ENCODE data around the gene NSG1. TPM values are rescaled to one million over a fixed set of nuclear protein-coding genes. Genes with fewer than 3 reads are reported as not detected.

NSG1 gene
- total RNA-seq, 2 experiments from 2014 or later = 10.3 to 10.4 TPM

- TF ChIP-seq, protein P1, sequence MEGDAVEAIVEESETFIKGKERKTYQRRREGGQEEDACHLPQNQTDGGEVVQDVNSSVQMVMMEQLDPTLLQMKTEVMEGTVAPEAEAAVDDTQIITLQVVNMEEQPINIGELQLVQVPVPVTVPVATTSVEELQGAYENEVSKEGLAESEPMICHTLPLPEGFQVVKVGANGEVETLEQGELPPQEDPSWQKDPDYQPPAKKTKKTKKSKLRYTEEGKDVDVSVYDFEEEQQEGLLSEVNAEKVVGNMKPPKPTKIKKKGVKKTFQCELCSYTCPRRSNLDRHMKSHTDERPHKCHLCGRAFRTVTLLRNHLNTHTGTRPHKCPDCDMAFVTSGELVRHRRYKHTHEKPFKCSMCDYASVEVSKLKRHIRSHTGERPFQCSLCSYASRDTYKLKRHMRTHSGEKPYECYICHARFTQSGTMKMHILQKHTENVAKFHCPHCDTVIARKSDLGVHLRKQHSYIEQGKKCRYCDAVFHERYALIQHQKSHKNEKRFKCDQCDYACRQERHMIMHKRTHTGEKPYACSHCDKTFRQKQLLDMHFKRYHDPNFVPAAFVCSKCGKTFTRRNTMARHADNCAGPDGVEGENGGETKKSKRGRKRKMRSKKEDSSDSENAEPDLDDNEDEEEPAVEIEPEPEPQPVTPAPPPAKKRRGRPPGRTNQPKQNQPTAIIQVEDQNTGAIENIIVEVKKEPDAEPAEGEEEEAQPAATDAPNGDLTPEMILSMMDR (IDR thresholded peaks at IDR 0.05) = no peak
- H3K27ac Mint-ChIP-seq = no peak overlapping the region
- H3K4me3 Mint-ChIP-seq = no peak overlapping the region
- no peak for ATAC-seq (ENCODE audit: poor library complexity)
- ChIA-PET POLR2A (no interaction called here), CTCF (interaction anchor here (1.4 kb wide), 1 partner anchor 135 kb away, joined by 3 read pairs; no protein-coding TSS in a partner anchor)
- H3K27me3 Mint-ChIP-seq = no peaks in the 10 kb centered on the region
- Histone ChIP-seq H3K27ac (ENCODE audit: low read depth in 1 of 2, low read length in 2 of 2) (no peak overlapping the region), H3K4me1 (ENCODE audit: insufficient read depth, low read length) (no peaks in the 10 kb centered on the region), H3K27me3 (ENCODE audit: control insufficient read depth in 1 of 2, insufficient read depth in 2 of 2, low read length in 2 of 2) (no peaks in the 10 kb centered on the region), H3K9me3 (ENCODE audit: control insufficient read depth in 1 of 2, insufficient read depth in 1 of 2, low read length in 2 of 2) (peaks cover 4 to 10% of the 10 kb centered on the region in 2 experiments), H3K36me3 (ENCODE audit: insufficient read depth, low read length) (peaks cover 11% of the 10 kb centered on the region), H3K4me3 (ENCODE audit: low read length) (no peak overlapping the region)
- no peaks in the 10 kb centered on the region for H3K9me3 Mint-ChIP-seq
- peaks cover 5% of the 10 kb centered on the region for H3K4me1 Mint-ChIP-seq (ENCODE audit: low read depth)
- intact Hi-C loops (cut with DNase I, micrococcal nuclease) = loop anchor here in 1 of 2 experiments (5.0 kb wide), 1 partner anchor 33 kb away; no protein-coding TSS in a partner anchor
- H3K36me3 Mint-ChIP-seq (ENCODE audit: low read depth) = peaks cover 35% of the 10 kb centered on the region
- DNase-seq = no peak
Observed at GRCh38 chr4:4394644-4395043, 7.7 kb downstream of the NSG1 start.

DNA sequence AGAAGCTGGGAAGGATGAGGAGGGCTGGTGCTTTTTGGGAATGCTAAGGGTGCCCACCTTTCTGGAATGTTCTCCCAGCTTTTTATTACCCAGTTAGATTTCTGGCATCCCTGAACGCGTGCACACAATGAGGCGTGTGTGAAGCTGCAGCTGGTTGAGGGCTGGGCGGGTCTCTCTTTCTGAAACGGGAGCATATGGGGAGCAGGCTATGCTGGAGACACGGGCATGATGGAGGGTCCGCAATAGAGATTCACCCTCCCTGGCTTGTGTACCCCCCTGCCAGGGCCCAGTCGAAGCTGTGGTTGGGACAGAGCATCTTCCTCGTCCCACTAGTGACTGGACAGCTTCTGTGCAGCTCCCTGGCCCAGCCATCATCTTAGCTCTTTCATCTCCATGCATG, 8.5 kb downstream of the NSG1 start:
- no peak overlapping the region for H3K27ac ChIP-seq (ENCODE audit: low read depth in 1 of 2, low read length in 2 of 2)
- no peaks in the 10 kb centered on the region for H3K27me3 ChIP-seq (ENCODE audit: control insufficient read depth in 1 of 2, insufficient read depth in 2 of 2, low read length in 2 of 2)
- Mint-ChIP-seq H3K4me1 (ENCODE audit: low read depth) (peaks cover 5% of the 10 kb centered on the region), H3K9me3 (no peaks in the 10 kb centered on the region), H3K4me3 (no peak overlapping the region), H3K36me3 (ENCODE audit: low read depth) (peaks cover 41% of the 10 kb centered on the region), H3K27ac (no peak overlapping the region), H3K27me3 (no peaks in the 10 kb centered on the region)
- intact Hi-C loops (cut with DNase I, micrococcal nuclease) = no loop called here
- peaks cover 11% of the 10 kb centered on the region for H3K36me3 ChIP-seq (ENCODE audit: insufficient read depth, low read length)
- no peak overlapping the region for H3K4me3 ChIP-seq (ENCODE audit: low read length)
- DNase-seq (no peak), ATAC-seq (ENCODE audit: poor library complexity) (no peak)
- ChIA-PET CTCF (no interaction called here), POLR2A (interaction anchor here (1.2 kb wide), 1 partner anchor 8 kb away, joined by 5 read pairs; the partner anchor contains the start of gene NSG1)
- H3K4me1 ChIP-seq (ENCODE audit: insufficient read depth, low read length) = no peaks in the 10 kb centered on the region
- H3K9me3 ChIP-seq (ENCODE audit: control insufficient read depth in 1 of 2, insufficient read depth in 1 of 2, low read length in 2 of 2) = peaks cover 4 to 6% of the 10 kb centered on the region in 2 experiments
- TF ChIP-seq, protein P1 (IDR thresholded peaks at IDR 0.05) = no peak

DNA sequence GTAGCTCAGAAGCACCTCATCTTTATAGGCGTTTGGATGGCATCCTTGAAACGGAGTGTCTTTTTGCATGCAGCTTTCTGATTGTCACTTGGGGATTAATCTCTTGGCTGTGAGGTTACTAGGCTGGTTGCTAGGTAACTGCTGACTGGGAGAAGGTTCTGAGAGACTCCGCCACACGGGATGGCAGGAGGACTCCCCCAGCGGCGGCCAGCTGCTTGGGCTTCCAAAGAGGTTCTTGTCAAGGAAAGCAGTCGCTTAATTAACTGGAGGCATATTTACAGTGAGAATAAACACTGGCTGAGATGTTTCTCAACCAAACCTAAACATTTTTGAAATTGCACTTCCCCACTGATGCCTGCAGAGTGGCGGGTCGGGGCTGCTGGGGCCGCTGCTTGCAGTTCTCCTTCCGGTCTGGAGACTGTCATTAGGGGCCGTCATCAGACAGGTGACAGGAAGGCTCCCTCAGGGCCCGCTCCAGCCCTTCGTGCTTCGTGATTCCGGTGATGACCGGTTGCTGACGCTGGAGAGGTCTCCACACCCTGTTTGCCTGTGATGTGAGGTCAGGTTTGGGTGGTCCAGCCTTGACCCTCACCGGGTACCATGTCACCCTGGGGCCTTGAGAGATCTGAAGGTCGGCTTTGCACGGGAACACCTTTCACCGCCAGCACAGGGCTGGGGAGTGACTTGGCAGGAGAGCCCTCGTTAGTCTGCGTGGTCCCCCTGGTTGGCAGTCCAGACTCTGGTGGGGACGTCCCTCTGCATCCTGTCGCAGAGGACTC, 9.1 kb downstream of the NSG1 start:
- CTCF ChIA-PET = no interaction called here
- Histone ChIP-seq H3K9me3 (ENCODE audit: control insufficient read depth in 1 of 2, insufficient read depth in 1 of 2, low read length in 2 of 2) (peaks cover 4 to 5% of the 10 kb centered on the region in 2 experiments), H3K4me3 (ENCODE audit: low read length) (no peak overlapping the region), H3K4me1 (ENCODE audit: insufficient read depth, low read length) (no peaks in the 10 kb centered on the region), H3K27ac (ENCODE audit: low read depth in 1 of 2, low read length in 2 of 2) (no peak overlapping the region), H3K36me3 (ENCODE audit: insufficient read depth, low read length) (peaks cover 11% of the 10 kb centered on the region), H3K27me3 (ENCODE audit: control insufficient read depth in 1 of 2, insufficient read depth in 2 of 2, low read length in 2 of 2) (no peaks in the 10 kb centered on the region)
- TF ChIP-seq, protein P1 (IDR thresholded peaks at IDR 0.05) = no peak
- no peaks in the 10 kb centered on the region for H3K27me3 Mint-ChIP-seq
- ATAC-seq (ENCODE audit: poor library complexity) = no peak
- peaks cover 43% of the 10 kb centered on the region for H3K36me3 Mint-ChIP-seq (ENCODE audit: low read depth)
- H3K27ac Mint-ChIP-seq = no peak overlapping the region
- no peaks in the 10 kb centered on the region for H3K9me3 Mint-ChIP-seq
- POLR2A ChIA-PET = interaction anchor here (1.2 kb wide), 1 partner anchor 9 kb away, joined by 5 read pairs; the partner anchor contains the start of gene NSG1
- no peak overlapping the region for H3K4me3 Mint-ChIP-seq
- H3K4me1 Mint-ChIP-seq (ENCODE audit: low read depth) = peaks cover 5% of the 10 kb centered on the region
- intact Hi-C loops (cut with DNase I, micrococcal nuclease) = no loop called here
- DNase-seq = no peak

Measured in CD4-positive, alpha-beta T cell (primary cell).